Measurements from ENCODE around the gene INAFM2. TPM values are rescaled to one million over a fixed set of nuclear protein-coding genes. Genes with fewer than 3 reads are reported as not detected.

Gene INAFM2
- total and polyA plus RNA-seq, 2 donors (not counting 3 experiments of a cell fraction or from before 2014, with no cell fraction given) = 10.4 to 24.1 TPM

DNA sequence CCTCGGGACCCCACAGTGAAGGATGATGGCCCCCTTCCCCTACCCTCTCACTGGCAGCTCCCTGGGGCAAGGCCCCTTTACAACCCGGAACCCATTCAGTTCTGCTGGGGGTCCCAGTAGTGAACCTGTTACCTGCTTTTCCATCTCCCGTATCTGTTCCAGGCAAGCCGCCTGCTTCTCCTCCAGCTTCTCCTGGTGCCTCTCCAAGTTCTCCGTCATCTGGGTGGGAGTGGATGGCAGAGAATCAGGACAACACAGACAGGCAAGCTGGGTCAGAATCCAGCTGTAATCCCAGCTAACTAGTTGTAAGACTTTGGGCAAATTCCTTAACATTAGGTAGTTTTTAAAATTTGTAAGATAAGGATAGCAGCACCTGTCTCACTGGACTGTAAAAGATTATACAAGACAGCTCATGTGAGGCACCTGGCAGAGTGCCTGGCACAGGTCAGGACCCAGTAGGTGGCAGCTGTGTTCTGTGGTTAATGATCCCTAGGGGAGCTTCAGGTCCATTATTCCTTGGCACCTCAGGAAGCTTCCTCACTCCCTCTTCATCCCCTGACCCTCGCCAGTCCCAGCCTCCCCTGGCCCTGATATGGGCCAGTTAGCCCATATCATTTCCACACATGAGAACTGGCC, 34.2 kb upstream of the INAFM2 start:
- no peak overlapping the region for H3K4me3 ChIP-seq (replicated peaks in 1 of 3; ENCODE audit: insufficient read depth in 1 of 3, low read depth in 1 of 3, low read length in 3 of 3)
- H3K4me2 ChIP-seq (ENCODE audit: insufficient read depth, low read length) = no peak overlapping the region
- H3K27ac ChIP-seq (ENCODE audit: insufficient read depth, low read depth, low read length) = no peak overlapping the region
- H3K79me2 ChIP-seq (ENCODE audit: control insufficient read depth, insufficient read depth, low read length) = no peaks in the 10 kb centered on the region
- H4K20me1 ChIP-seq (replicated peaks; ENCODE audit: control insufficient read depth, extremely low read depth, insufficient read depth, low read length) = no peaks in the 10 kb centered on the region
- CTCF ChIA-PET = interaction anchor here (0.6 to 7.5 kb wide), 6 partner anchors 10 to 185 kb away, joined by 3 to 77 read pairs (median 18); partner anchors contain the start of genes CCDC9B and PLCB2
- H3K36me3 ChIP-seq (ENCODE audit: control insufficient read depth in 2 of 2, extremely low read depth in 1 of 2, insufficient read depth in 2 of 2, low read length in 2 of 2) = no peaks in the 10 kb centered on the region
- POLR2A ChIA-PET = no interaction called here
- H3K9me1 ChIP-seq (replicated peaks; ENCODE audit: control insufficient read depth, extremely low read depth, insufficient read depth, low read length) = no peaks in the 10 kb centered on the region
- intact Hi-C loops (cut with micrococcal nuclease) = no loop called here
- peaks cover 5% of the 10 kb centered on the region for H3K4me1 ChIP-seq (ENCODE audit: control insufficient read depth, extremely low read depth, insufficient read depth, low read length)
- no peaks in the 10 kb centered on the region for H3K9me3 ChIP-seq (replicated peaks; ENCODE audit: control insufficient read depth, insufficient read depth, low read length)
- TF ChIP-seq, protein P1, sequence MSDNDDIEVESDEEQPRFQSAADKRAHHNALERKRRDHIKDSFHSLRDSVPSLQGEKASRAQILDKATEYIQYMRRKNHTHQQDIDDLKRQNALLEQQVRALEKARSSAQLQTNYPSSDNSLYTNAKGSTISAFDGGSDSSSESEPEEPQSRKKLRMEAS (IDR thresholded peaks at IDR 0.05; ENCODE audit: insufficient read depth, insufficient read length) = no peak
- TF ChIP-seq POLR2A (IDR thresholded peaks at IDR 0.05; ENCODE audit: low read depth, low read length) (no peak), EZH2 (IDR thresholded peaks at IDR 0.05; ENCODE audit: borderline replicate concordance, low read depth, low read length, severe bottlenecking) (no peak), GATA2 (IDR thresholded peaks at IDR 0.05; ENCODE audit: insufficient read depth, insufficient read length, low read depth, low read length) (no peak), FOS (IDR thresholded peaks at IDR 0.05; ENCODE audit: borderline replicate concordance, insufficient read depth, low read length) (no peak), CTCF (IDR thresholded peaks at IDR 0.05; ENCODE audit: extremely low read depth in 1 of 2, insufficient read depth in 1 of 2, low read depth in 1 of 2, low read length in 2 of 2) (no peak), JUN (IDR thresholded peaks at IDR 0.05; ENCODE audit: borderline replicate concordance, insufficient read depth, insufficient read length, low read depth) (no peak), MYC (IDR thresholded peaks at IDR 0.05; ENCODE audit: low read depth, low read length) (no peak), POLR2AphosphoS5 (IDR thresholded peaks at IDR 0.05; ENCODE audit: insufficient read depth, low read depth, low read length) (no peak)
- DNase-seq (ENCODE audit: low read depth, low spot score) (no peak), FAIRE-seq (no peak)
- dilution Hi-C loops (cut with MboI; ENCODE audit: extremely low pct_ligation_motif_present, low sequenced_read_pairs) = no loop called here
- H3K27me3 ChIP-seq (ENCODE audit: control insufficient read depth in 2 of 2, insufficient read depth in 2 of 2, low read length in 2 of 2) = peaks cover under 1 to 18% of the 10 kb centered on the region in 2 experiments
- BruUV-seq (replicated peaks) = no TSS peak
- no peak overlapping the region for H3K9ac ChIP-seq (replicated peaks; ENCODE audit: extremely low read depth, insufficient read depth, low read length)
- no peak overlapping the region for H2AFZ ChIP-seq (ENCODE audit: low read depth, low read length)
